Right cardiac atrium (tissue), 5 donors: Measurements from ENCODE around the gene C2. TPM values are rescaled to one million over a fixed set of nuclear protein-coding genes. Genes with fewer than 3 reads are reported as not detected.
"Not testable (repeated sequence)": the region's sequence is repeated elsewhere in the genome, so short reads cannot be mapped to it uniquely, and the experiment has no call there.

ENCODE experiments used
- ATAC-seq, 2 donors: fragments of 200-7000 bp; cut with Tn5 transposase; one replicate each; pipeline versions ENCODE4 v1.8.0 to v1.9.1; 2020; ENCODE audit warnings: moderate library complexity in 2 of 2, mild to moderate bottlenecking in 1 of 2
- DNase-seq, 3 donors: peaks; one replicate each; pipeline ENCODE4 v3.0.0-alpha.2; 2020
- H3K27ac ChIP-seq: one replicate; pipeline ENCODE4 v1.5.1; 2013; ENCODE audit warnings: mild to moderate bottlenecking, low read length, control low read depth, moderate library complexity
- H3K27me3 ChIP-seq: one replicate; pipeline ENCODE4 v1.6.1; 2013; ENCODE audit not compliant: control insufficient read depth, insufficient read depth
- H3K4me1 ChIP-seq: one replicate; pipeline ENCODE4 v1.6.1; 2013; ENCODE audit warnings: low read length; ENCODE audit not compliant: control insufficient read depth, insufficient read depth
- H3K4me3 ChIP-seq: one replicate; pipeline ENCODE4 v1.5.1; 2013; ENCODE audit warnings: low read length, control low read depth
- H3K9me3 ChIP-seq: one replicate; pipeline ENCODE4 v1.6.1; 2013; ENCODE audit warnings: low read length; ENCODE audit not compliant: control insufficient read depth
- whole genome bisulfite sequencing: extraction: QIAGEN DNeasy Blood & Tissue Kit; methylation state at CpG from one replicate; pipeline ENCODE4 v1.1.7; 2013; 5-methylcytosine and 5-hydroxymethylcytosine counted together
- intact Hi-C, 4 donors: fragments of 100-400 bp; cut with DNase I; formaldehyde crosslinking; loops; one replicate each; pipeline versions ENCODE4 v1.11.0 to v1.14.0; 2022 to 2023
- microRNA-seq, 2 donors: library from miRNA; unstranded; fragments of <30 nt; microRNA quantifications; one replicate each; pipeline ENCODE4 v1.2.0, GENCODE V29; 2020 to 2021
- polyA plus RNA-seq: library from polyadenylated mRNA; stranded (reverse); fragments of 200-250 nt; gene quantifications from one replicate; pipeline ENCODE4 v1.2.3, GENCODE V29; 2013
- total RNA-seq, 4 donors: library from RNA; stranded (reverse); fragmentation: NEBNext Ultra II Directional; extraction: Animal tissue kit (Norgen Biotek cat#: 25700); gene quantifications; one replicate each; pipeline ENCODE4 v1.2.1, GENCODE V29; 2021
- donor health status: healthy with polysubstance abuse.
- donor health status: DM: no; HTN: yes; CAD: no.
- donor health status: DM: no; HTN: no; CAD: no.
- donor health status: DM: no; HTN: yes; CAD: no; lungs with severe emphysema.
- donor health status: DM: yes; HTN: yes; CAD: no.

Gene C2
- total and polyA plus RNA-seq, 5 donors = 3.0 to 19.8 (median 11.4) TPM

DNA sequence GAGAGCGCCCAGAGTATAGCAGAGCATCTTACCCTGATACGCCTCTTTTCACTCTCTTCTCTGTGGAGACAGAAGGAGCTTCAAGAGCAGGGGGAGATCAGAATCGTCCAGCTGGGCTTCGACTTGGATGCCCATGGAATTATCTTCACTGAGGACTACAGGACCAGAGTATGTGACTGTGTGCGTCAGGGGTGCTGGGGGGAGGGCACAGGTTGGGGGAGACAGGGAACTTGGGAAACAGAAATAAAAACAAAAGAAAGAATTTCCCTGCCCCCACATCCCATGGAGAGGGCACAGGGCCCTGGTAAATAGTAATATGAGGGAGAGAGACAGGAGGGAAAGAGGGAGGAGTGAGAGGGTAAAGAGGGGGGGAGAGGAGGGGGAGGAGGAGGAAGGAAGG is 51.3 kb downstream of the C2 start:
- no peak overlapping the region for H3K4me3 ChIP-seq
- ATAC-seq (no peak), DNase-seq (peak in 1 of 3 donors; percentile 11)
- no peaks in the 10 kb centered on the region for H3K9me3 ChIP-seq
- H3K27ac ChIP-seq = no peak overlapping the region
- intact Hi-C loops = loop anchor here in 1 of 4 donors (10.0 kb wide), 1 partner anchor 996 kb away; no protein-coding TSS in a partner anchor
- 84% methylated on average over 5 of the region's 5 CpGs for WGBS
- H3K4me1 ChIP-seq = no peaks in the 10 kb centered on the region
- no peaks in the 10 kb centered on the region for H3K27me3 ChIP-seq

DNA sequence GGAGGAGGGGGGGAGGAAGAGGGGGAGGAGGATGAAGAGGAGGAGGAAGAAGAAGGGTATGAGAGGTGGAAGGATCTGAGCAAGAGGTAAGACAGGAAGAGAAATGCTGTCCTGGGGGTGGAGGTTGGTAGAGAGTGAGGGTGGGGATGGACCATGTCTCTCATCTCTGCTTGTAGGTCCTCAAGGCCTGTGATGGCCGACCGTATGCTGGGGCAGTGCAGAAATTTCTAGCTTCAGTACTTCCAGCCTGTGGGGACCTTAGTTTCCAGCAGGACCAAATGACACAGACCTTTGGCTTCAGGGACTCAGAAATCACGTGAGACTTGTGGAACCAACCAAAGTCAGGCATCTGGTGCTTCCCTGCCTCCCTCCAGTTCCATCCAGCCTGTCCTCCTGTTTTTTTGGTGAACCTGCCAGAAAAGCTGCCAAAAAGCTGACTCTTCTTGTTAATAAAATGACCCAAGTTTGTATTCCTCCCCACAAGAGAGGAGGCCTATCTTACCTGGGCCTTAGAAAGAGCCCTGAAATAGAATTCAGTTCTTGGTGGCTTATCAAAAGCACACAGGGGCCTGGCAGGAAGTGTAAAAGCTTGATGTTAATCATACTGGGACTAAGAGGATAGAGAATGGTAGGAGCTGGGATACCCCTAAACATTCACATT is 51.9 kb downstream of the C2 start:
- intact Hi-C loops = loop anchor here in 1 of 4 donors (10.0 kb wide), 1 partner anchor 995 kb away; no protein-coding TSS in a partner anchor
- H3K4me3 ChIP-seq = no peak overlapping the region
- WGBS = 90% methylated on average over 3 of the region's 3 CpGs
- H3K9me3 ChIP-seq = no peaks in the 10 kb centered on the region
- H3K4me1 ChIP-seq = no peaks in the 10 kb centered on the region
- no peak for ATAC-seq
- DNase-seq = no peak
- H3K27ac ChIP-seq = no peak overlapping the region
- no peaks in the 10 kb centered on the region for H3K27me3 ChIP-seq

DNA sequence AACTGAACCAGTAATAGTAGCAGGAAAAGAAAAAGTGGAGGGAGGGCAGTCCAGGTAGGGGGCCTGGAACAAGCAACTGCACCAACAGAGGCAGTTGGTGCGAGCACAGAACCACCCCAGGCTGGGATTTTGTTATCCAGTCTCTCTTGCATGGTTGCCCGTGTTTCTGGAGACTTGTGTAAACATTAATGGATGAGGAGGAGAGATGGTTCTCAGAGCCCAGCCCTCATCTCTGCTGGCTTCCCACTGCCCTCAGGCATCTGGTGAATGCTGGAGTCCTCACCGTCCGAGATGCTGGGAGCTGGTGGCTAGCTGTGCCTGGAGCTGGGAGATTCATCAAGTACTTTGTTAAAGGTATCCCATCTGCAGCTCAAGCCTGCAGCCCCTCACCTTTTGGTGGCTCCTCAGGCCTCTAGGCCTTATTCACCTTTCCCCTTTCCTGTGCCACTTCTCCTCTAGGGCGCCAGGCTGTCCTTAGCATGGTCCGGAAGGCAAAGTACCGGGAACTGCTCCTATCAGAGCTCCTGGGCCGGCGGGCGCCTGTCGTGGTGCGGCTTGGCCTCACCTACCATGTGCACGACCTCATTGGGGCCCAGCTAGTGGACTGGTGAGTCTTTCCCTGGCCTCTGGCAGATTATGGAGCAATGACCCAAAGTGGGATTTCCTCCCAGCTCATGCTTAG is 52.8 kb downstream of the C2 start:
- 90% methylated on average over 13 of the region's 13 CpGs for WGBS
- H3K4me1 ChIP-seq, DNase-seq: not testable (repeated sequence)

DNA sequence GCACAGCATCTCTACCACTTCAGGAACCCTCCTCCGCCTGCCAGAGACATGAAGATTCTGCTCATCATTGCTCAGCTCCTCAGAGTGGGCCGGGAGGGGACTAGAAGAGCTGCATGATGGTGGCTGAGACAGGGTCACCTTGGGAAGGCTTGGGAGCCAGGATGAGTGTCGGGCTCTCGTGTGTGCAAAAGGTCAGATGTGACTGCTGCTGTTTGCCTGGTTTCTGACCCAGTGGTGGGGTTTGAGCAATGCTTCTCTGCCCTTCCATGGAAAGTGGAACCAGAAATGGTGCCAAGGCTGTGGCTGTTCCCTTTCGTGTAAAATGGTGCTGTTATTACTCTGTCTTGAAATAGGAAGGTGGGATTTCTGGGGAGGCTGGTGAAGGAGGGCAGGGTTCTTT is 53.5 kb downstream of the C2 start:
- H3K27ac ChIP-seq, intact Hi-C loops, H3K4me3 ChIP-seq, H3K4me1 ChIP-seq, H3K27me3 ChIP-seq, ATAC-seq, H3K9me3 ChIP-seq, DNase-seq: not testable (repeated sequence)
- no CpG with 5 or more reads among the region's 5 CpGs for WGBS

More for the DNA sequence above, 52.8 kb downstream of the C2 start:
- H3K9me3 ChIP-seq, intact Hi-C loops, H3K27ac ChIP-seq, H3K27me3 ChIP-seq, H3K4me3 ChIP-seq: not testable (repeated sequence)
- ATAC-seq = peak in 1 of 2 donors; percentile 10

DNA sequence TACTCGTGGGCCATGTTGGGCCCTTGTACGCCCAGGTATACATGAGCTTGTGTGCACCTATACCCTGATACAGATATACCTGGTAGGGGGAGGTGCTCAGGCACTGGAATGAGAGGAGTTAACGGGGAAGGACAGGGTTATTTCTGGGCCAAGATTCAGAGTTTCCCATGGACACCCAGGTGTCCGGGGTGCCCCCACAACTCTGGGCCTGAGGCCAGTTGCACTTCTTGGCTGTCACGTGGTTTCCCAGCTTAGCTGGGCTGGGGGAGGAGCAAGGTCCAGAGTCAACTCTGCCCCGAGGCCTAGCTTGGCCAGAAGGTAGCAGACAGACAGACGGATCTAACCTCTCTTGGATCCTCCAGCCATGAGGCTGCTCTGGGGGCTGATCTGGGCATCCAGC is 54.2 kb downstream of the C2 start, which contains the start of gene C4A:
Gene C4A, plus strand, starts transcription at position 314 of the 400 bp plus-strand sequence. Its CDS starts 51 bp downstream, at position 365.
- intact Hi-C loops, DNase-seq, H3K4me3 ChIP-seq: not testable (repeated sequence)

DNA sequence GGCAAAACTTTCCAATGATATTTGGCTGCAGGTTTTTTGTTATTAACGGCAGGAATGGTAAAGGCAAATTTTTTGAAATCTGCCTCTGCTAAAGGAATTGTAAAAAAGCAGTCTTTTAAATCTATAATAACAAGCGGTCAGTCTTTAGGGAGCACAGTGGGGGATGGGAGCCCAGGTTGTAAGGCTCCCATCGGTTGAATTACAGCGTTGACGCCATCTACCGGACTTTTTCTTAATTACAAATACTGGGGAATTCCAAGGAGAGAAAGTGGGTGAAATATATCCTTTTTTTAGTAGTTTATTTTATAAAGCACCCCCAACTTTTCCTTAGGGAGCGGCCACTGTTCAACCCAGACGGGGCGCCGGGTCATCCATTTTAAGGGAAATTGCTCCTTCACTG is 61.8 kb downstream of the C2 start:
- H3K9me3 ChIP-seq, H3K27me3 ChIP-seq, H3K4me1 ChIP-seq, ATAC-seq, intact Hi-C loops, DNase-seq, H3K4me3 ChIP-seq, H3K27ac ChIP-seq: not testable (repeated sequence)
- no CpG with 5 or more reads among the region's 10 CpGs for WGBS

More for the DNA sequence above, 54.2 kb downstream of the C2 start, which contains the start of gene C4A:
- peak; percentile 73 to 80 for ATAC-seq
- not testable (repeated sequence) for H3K9me3 ChIP-seq, H3K4me1 ChIP-seq, H3K27ac ChIP-seq, H3K27me3 ChIP-seq
- WGBS = no CpG with 5 or more reads among the region's 7 CpGs

DNA sequence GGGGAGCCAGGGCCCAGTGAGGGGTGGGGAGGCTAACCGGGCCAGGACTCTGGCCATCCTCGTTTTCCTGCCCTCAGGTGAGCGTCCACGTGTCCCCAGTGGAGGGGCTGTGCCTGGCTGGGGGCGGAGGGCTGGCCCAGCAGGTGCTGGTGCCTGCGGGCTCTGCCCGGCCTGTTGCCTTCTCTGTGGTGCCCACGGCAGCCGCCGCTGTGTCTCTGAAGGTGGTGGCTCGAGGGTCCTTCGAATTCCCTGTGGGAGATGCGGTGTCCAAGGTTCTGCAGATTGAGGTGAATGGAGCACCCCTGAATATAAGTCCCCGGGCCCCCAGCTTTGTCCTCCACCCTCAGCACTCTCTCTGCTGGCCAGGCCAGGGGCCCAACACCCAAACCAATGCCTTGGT is 66.9 kb downstream of the C2 start:
- H3K9me3 ChIP-seq, H3K4me1 ChIP-seq, H3K27me3 ChIP-seq, H3K27ac ChIP-seq, H3K4me3 ChIP-seq, ATAC-seq, intact Hi-C loops: not testable (repeated sequence)
- 97% methylated on average over 10 of the region's 14 CpGs for WGBS
- peak in 1 of 3 donors; percentile 10 for DNase-seq

Small RNA genes lying within 50 kb of the gene (microRNA-seq; reads per million reads assigned to microRNA genes)
- gene MIR1236 = 0 reads per million in 2 donors

Other genes with a start within 250 kb of the C2 start
Only the 30 nearest of the 34 such genes appear.
- gene ABHD16A, start 224.4 kb upstream of the C2 start, total RNA-seq = 10 to 100 TPM; 28.4 to 37.0 (median 31.7) TPM
- 28.1 TPM for gene ABHD16A, start 224.4 kb upstream of the C2 start, polyA plus RNA-seq
- not detected for gene LY6G6F, start 220.9 kb upstream of the C2 start, total RNA-seq
- not detected for gene LY6G6F, start 220.9 kb upstream of the C2 start, polyA plus RNA-seq
- not detected for gene LY6G6D, start 212.4 kb upstream of the C2 start, total RNA-seq
- gene LY6G6D, start 212.4 kb upstream of the C2 start, polyA plus RNA-seq = not detected
- gene LY6G6C, start 206.0 kb upstream of the C2 start, total RNA-seq = not detected
- 0.18 TPM for gene LY6G6C, start 206.0 kb upstream of the C2 start, polyA plus RNA-seq
- gene MPIG6B, start 204.3 kb upstream of the C2 start, total RNA-seq = under 1 TPM in 3 of 4 donors, not detected in 1; 0.31 to 0.37 (median 0.35) TPM
- 0.20 TPM for gene MPIG6B, start 204.3 kb upstream of the C2 start, polyA plus RNA-seq
- 10 to 100 TPM; 42.4 to 55.6 (median 49.3) TPM for gene DDAH2, start 198.4 kb upstream of the C2 start, total RNA-seq
- gene DDAH2, start 198.4 kb upstream of the C2 start, polyA plus RNA-seq = 57.4 TPM
- gene CLIC1, start 191.2 kb upstream of the C2 start, total RNA-seq = 100 to 1,000 TPM in 3 of 4 donors, 10 to 100 TPM in 1; 99.4 to 153 (median 116) TPM
- gene CLIC1, start 191.2 kb upstream of the C2 start, polyA plus RNA-seq = 116 TPM
- 1 to 10 TPM; 2.6 to 3.2 (median 3.0) TPM for gene MSH5, start 187.7 kb upstream of the C2 start, total RNA-seq
- 1.8 TPM for gene MSH5, start 187.7 kb upstream of the C2 start, polyA plus RNA-seq
- gene SAPCD1, start 165.1 kb upstream of the C2 start, total RNA-seq = under 1 TPM in 1 of 4 donors, not detected in 3; 0.50 TPM
- 0.25 TPM for gene SAPCD1, start 165.1 kb upstream of the C2 start, polyA plus RNA-seq
- gene VWA7, start 150.4 kb upstream of the C2 start, total RNA-seq = 10 to 100 TPM in 1 of 4 donors, 1 to 10 TPM in 3; 3.4 to 12.8 (median 8.2) TPM
- 3.2 TPM for gene VWA7, start 150.4 kb upstream of the C2 start, polyA plus RNA-seq
- gene VARS1, start 132.0 kb upstream of the C2 start, total RNA-seq = 10 to 100 TPM; 21.7 to 30.6 (median 26.9) TPM
- gene VARS1, start 132.0 kb upstream of the C2 start, polyA plus RNA-seq = 14.8 TPM
- gene LSM2, start 120.8 kb upstream of the C2 start, total RNA-seq = 10 to 100 TPM; 22.8 to 27.3 (median 23.8) TPM
- gene LSM2, start 120.8 kb upstream of the C2 start, polyA plus RNA-seq = 27.0 TPM
- 1 to 10 TPM; 1.6 to 2.8 (median 2.2) TPM for gene HSPA1L, start 112.4 kb upstream of the C2 start, total RNA-seq
- gene HSPA1L, start 112.4 kb upstream of the C2 start, polyA plus RNA-seq = 2.0 TPM
- gene HSPA1A, start 112.2 kb upstream of the C2 start, total RNA-seq = 100 to 1,000 TPM; 167 to 328 (median 273) TPM
- gene HSPA1A, start 112.2 kb upstream of the C2 start, polyA plus RNA-seq = 321 TPM
- 100 to 1,000 TPM; 110 to 299 (median 197) TPM for gene HSPA1B, start 100.0 kb upstream of the C2 start, total RNA-seq
- 114 TPM for gene HSPA1B, start 100.0 kb upstream of the C2 start, polyA plus RNA-seq
- gene NEU1, start 64.9 kb upstream of the C2 start, total RNA-seq = 10 to 100 TPM; 18.5 to 28.2 (median 22.7) TPM
- 26.0 TPM for gene NEU1, start 64.9 kb upstream of the C2 start, polyA plus RNA-seq
- gene SLC44A4, start 48.7 kb upstream of the C2 start, total RNA-seq = not detected
- gene SLC44A4, start 48.7 kb upstream of the C2 start, polyA plus RNA-seq = 0.05 TPM
- gene EHMT2, start 30.0 kb upstream of the C2 start, total RNA-seq = 10 to 100 TPM; 13.5 to 24.0 (median 20.0) TPM
- gene EHMT2, start 30.0 kb upstream of the C2 start, polyA plus RNA-seq = 15.7 TPM
- gene ZBTB12, start 25.6 kb upstream of the C2 start, total RNA-seq = 1 to 10 TPM; 1.6 to 5.0 (median 3.4) TPM
- 2.4 TPM for gene ZBTB12, start 25.6 kb upstream of the C2 start, polyA plus RNA-seq
- gene CFB, start 18.4 kb downstream of the C2 start, total RNA-seq = 10 to 100 TPM; 14.2 to 34.2 (median 24.2) TPM
- gene CFB, start 18.4 kb downstream of the C2 start, polyA plus RNA-seq = 10.4 TPM
- 10 to 100 TPM; 49.2 to 53.1 (median 50.9) TPM for gene NELFE, start 31.3 kb downstream of the C2 start, total RNA-seq
- 45.8 TPM for gene NELFE, start 31.3 kb downstream of the C2 start, polyA plus RNA-seq
- 10 to 100 TPM; 36.5 to 43.1 (median 37.0) TPM for gene SKIC2, start 31.5 kb downstream of the C2 start, total RNA-seq
- gene SKIC2, start 31.5 kb downstream of the C2 start, polyA plus RNA-seq = 28.9 TPM
- 10 to 100 TPM; 12.0 to 17.2 (median 16.1) TPM for gene DXO, start 44.4 kb downstream of the C2 start, total RNA-seq
- 16.9 TPM for gene DXO, start 44.4 kb downstream of the C2 start, polyA plus RNA-seq
- gene C4A, start 54.3 kb downstream of the C2 start, total RNA-seq = 100 to 1,000 TPM in 3 of 4 donors, 10 to 100 TPM in 1; 91.0 to 154 (median 139) TPM
- 40.7 TPM for gene C4A, start 54.3 kb downstream of the C2 start, polyA plus RNA-seq
- 100 to 1,000 TPM in 3 of 4 donors, 10 to 100 TPM in 1; 86.0 to 163 (median 139) TPM for gene C4B, start 87.1 kb downstream of the C2 start, total RNA-seq
- 41.2 TPM for gene C4B, start 87.1 kb downstream of the C2 start, polyA plus RNA-seq
- 1 to 10 TPM in 1 of 4 donors, under 1 TPM in 2, not detected in 1; 0.47 to 3.2 (median 0.51) TPM for gene CYP21A2, start 110.7 kb downstream of the C2 start, total RNA-seq
- gene CYP21A2, start 110.7 kb downstream of the C2 start, polyA plus RNA-seq = 0.48 TPM
- gene TNXB, start 181.6 kb downstream of the C2 start, total RNA-seq = 100 to 1,000 TPM in 3 of 4 donors, 10 to 100 TPM in 1; 77.9 to 182 (median 115) TPM
- gene TNXB, start 181.6 kb downstream of the C2 start, polyA plus RNA-seq = 99.0 TPM
- 10 to 100 TPM; 35.2 to 44.9 (median 38.5) TPM for gene ATF6B, start 200.5 kb downstream of the C2 start, total RNA-seq
- 29.2 TPM for gene ATF6B, start 200.5 kb downstream of the C2 start, polyA plus RNA-seq
- gene FKBPL, start 202.6 kb downstream of the C2 start, total RNA-seq = 1 to 10 TPM; 2.9 to 3.6 (median 3.1) TPM
- gene FKBPL, start 202.6 kb downstream of the C2 start, polyA plus RNA-seq = 3.5 TPM
- 1 to 10 TPM; 1.5 to 3.3 (median 1.8) TPM for gene PRRT1, start 224.2 kb downstream of the C2 start, total RNA-seq
- 2.6 TPM for gene PRRT1, start 224.2 kb downstream of the C2 start, polyA plus RNA-seq